GM21367 (cell line): ENCODE results near the gene HBA1.
"Not testable (repeated sequence)": the region's sequence is repeated elsewhere in the genome, so short reads cannot be mapped to it uniquely, and the experiment has no call there.

ENCODE experiments used
- ATAC-seq: cut with Tn5 transposase; IDR thresholded peaks from one replicate; pipeline ENCODE4 v1.9.1; 2021; ENCODE audit not compliant: unreplicated experiment

Gene HBA1

DNA sequence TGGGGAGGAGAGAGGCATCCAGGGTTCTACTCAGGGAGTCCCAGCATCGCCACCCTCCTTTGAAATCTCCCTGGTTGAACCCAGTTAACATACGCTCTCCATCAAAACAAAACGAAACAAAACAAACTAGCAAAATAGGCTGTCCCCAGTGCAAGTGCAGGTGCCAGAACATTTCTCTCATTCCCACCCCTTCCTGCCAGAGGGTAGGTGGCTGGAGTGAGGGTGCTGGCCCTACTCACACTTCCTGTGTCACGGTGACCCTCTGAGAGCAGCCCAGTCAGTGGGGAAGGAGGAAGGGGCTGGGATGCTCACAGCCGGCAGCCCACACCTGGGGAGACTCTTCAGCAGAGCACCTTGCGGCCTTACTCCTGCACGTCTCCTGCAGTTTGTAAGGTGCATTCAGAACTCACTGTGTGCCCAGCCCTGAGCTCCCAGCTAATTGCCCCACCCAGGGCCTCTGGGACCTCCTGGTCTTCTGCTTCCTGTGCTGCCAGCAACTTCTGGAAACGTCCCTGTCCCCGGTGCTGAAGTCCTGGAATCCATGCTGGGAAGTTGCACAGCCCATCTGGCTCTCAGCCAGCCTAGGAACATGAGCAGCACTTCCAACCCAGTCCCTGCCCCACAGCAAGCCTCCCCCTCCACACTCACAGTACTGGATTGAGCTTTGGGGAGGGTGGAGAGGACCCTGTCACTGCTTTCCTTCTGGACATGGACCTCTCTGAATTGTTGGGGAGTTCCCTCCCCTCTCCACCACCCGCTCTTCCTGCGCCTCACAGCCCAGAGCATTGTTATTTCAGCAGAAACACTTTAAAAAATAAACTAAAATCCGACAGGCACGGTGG, 2.3 kb upstream of the HBA1 start:
- ATAC-seq = not testable (repeated sequence)

DNA sequence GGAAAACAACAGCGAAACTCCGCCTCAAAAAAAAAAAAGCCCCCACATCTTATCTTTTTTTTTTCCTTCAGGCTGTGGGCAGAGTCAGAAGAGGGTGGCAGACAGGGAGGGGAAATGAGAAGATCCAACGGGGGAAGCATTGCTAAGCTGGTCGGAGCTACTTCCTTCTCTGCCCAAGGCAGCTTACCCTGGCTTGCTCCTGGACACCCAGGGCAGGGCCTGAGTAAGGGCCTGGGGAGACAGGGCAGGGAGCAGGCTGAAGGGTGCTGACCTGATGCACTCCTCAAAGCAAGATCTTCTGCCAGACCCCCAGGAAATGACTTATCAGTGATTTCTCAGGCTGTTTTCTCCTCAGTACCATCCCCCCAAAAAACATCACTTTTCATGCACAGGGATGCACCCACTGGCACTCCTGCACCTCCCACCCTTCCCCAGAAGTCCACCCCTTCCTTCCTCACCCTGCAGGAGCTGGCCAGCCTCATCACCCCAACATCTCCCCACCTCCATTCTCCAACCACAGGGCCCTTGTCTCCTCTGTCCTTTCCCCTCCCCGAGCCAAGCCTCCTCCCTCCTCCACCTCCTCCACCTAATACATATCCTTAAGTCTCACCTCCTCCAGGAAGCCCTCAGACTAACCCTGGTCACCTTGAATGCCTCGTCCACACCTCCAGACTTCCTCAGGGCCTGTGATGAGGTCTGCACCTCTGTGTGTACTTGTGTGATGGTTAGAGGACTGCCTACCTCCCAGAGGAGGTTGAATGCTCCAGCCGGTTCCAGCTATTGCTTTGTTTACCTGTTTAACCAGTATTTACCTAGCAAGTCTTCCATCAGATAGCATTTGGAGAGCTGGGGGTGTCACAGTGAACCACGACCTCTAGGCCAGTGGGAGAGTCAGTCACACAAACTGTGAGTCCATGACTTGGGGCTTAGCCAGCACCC, 1.2 kb upstream of the HBA1 start:
- no peak for ATAC-seq

DNA sequence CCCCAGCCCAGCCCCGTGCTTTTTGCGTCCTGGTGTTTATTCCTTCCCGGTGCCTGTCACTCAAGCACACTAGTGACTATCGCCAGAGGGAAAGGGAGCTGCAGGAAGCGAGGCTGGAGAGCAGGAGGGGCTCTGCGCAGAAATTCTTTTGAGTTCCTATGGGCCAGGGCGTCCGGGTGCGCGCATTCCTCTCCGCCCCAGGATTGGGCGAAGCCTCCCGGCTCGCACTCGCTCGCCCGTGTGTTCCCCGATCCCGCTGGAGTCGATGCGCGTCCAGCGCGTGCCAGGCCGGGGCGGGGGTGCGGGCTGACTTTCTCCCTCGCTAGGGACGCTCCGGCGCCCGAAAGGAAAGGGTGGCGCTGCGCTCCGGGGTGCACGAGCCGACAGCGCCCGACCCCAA, 474 bp upstream of the HBA1 start:
- ATAC-seq = not testable (repeated sequence)

DNA sequence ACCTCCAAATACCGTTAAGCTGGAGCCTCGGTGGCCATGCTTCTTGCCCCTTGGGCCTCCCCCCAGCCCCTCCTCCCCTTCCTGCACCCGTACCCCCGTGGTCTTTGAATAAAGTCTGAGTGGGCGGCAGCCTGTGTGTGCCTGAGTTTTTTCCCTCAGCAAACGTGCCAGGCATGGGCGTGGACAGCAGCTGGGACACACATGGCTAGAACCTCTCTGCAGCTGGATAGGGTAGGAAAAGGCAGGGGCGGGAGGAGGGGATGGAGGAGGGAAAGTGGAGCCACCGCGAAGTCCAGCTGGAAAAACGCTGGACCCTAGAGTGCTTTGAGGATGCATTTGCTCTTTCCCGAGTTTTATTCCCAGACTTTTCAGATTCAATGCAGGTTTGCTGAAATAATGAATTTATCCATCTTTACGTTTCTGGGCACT, 928 bp downstream of the HBA1 start:
- no peak for ATAC-seq

DNA sequence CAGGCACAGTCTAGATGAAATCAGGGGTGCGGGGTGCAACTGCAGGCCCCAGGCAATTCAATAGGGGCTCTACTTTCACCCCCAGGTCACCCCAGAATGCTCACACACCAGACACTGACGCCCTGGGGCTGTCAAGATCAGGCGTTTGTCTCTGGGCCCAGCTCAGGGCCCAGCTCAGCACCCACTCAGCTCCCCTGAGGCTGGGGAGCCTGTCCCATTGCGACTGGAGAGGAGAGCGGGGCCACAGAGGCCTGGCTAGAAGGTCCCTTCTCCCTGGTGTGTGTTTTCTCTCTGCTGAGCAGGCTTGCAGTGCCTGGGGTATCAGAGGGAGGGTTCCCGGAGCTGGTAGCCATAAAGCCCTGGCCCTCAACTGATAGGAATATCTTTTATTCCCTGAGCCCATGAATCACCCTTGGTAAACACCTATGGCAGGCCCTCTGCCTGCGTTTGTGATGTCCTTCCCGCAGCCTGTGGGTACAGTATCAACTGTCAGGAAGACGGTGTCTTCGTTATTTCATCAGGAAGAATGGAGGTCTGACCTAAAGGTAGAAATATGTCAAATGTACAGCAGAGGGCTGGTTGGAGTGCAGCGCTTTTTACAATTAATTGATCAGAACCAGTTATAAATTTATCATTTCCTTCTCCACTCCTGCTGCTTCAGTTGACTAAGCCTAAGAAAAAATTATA, 1.6 kb downstream of the HBA1 start:
- no peak for ATAC-seq

DNA sequence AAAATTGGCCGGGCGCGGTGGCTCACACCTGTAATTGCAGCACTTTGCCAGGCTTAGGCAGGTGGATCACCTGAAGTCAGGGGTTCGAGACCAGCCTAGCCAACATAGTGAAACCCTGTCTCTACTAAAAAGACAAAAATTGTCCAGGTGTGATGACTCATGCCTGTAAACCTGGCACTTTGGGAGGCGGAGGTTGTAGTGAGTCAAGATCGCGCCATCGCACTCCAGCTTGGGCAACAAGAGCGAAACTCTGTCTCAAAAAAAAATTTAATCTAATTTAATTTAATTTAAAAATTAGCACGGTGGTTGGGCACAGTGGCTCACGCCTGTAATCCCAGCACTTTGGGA, 2.2 kb downstream of the HBA1 start:
- ATAC-seq = no peak

DNA sequence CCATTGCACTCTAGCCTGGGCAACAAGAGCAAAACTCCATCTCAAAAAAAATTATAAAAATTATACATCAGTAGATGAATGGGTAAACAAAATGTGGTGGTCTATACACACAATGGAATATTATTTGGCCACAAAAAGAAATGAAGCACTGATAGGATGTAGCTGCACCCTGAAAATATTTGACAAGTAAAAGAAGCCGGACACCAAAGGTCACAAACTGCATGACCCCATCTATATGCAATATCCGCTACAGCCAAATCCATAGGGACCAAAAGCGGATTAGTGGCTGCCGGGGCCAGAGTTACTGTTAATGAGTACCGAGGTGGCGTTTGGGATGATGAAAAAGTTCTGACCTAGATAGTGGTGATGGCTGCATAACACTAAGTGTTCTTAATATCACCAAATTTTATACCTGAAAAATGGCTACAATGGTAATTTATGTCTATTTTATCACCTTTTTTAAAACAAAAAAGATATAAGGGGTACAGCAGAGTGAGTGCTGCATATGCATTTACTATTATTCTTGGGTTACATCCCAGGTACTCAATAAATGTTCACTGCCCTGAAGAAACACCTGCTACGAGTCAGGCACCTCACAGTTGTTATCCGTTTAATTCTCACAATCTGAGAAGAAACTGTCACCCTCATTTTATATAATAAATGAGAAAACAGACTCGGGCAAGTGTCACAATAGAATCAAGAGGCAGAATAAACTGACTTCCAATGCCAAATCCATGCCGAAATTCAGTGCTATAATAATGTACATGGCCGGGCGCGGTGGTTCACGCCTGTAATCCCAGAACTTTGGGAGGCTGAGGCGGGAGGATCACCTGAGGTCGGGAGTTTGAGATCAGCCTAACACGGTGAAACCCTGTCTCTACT, 3.0 kb downstream of the HBA1 start:
- ATAC-seq = no peak

DNA sequence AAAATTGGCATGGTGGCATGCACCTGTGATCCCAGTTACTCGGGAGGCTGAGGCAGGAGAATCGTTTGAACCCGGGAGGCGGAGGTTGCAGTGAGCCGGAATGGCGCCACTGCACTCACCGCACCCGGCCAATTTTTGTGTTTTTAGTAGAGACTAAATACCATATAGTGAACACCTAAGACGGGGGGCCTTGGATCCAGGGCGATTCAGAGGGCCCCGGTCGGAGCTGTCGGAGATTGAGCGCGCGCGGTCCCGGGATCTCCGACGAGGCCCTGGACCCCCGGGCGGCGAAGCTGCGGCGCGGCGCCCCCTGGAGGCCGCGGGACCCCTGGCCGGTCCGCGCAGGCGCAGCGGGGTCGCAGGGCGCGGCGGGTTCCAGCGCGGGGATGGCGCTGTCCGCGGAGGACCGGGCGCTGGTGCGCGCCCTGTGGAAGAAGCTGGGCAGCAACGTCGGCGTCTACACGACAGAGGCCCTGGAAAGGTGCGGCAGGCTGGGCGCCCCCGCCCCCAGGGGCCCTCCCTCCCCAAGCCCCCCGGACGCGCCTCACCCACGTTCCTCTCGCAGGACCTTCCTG, 3.7 kb downstream of the HBA1 start, which contains the start of gene HBQ1:
HBQ1 (plus strand) TSS at position 359 of the 575 bp plus-strand sequence; CDS start at position 387, 28 bp downstream.
- ATAC-seq = no peak

DNA sequence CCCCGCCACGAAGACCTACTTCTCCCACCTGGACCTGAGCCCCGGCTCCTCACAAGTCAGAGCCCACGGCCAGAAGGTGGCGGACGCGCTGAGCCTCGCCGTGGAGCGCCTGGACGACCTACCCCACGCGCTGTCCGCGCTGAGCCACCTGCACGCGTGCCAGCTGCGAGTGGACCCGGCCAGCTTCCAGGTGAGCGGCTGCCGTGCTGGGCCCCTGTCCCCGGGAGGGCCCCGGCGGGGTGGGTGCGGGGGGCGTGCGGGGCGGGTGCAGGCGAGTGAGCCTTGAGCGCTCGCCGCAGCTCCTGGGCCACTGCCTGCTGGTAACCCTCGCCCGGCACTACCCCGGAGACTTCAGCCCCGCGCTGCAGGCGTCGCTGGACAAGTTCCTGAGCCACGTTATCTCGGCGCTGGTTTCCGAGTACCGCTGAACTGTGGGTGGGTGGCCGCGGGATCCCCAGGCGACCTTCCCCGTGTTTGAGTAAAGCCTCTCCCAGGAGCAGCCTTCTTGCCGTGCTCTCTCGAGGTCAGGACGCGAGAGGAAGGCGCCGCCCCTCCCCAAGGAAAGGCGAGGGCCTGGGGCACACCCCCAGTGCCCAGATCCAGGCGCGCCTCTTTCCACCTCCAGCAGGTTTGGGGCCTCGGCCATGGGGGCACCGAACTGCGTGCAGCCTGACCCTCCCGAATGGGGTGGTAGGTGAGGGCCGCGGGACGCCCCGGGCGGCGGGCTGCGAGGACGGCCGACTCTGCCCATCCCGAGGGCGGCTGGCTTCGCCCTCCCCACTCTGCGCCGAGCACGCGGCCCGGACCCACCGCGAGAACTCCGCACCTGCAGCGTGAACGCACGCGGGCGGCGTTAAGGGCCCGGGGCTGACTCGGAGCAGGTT, 4.4 kb downstream of the HBA1 start:
- no peak for ATAC-seq

DNA sequence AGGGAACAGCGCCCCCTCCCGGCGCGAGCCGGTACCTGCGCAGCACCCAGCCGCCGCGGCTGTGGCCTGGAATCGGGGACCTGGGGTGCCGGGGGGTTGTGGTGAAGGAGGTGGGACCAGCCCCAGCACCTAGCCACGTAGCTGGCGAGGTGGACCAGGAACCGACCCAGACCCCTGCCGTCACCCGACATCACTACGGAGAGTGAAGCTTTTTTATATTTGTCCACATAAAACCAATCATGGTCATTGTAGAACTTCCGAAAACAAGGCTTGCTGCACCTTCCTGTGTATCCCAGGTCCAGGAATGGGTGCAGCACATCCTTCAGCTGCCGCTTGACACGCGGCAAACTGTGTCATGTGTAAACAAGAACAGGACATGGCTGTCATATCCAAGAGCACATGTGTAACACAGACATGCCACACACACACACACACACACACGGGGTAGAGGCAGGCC, 5.1 kb downstream of the HBA1 start:
- ATAC-seq = no peak

DNA sequence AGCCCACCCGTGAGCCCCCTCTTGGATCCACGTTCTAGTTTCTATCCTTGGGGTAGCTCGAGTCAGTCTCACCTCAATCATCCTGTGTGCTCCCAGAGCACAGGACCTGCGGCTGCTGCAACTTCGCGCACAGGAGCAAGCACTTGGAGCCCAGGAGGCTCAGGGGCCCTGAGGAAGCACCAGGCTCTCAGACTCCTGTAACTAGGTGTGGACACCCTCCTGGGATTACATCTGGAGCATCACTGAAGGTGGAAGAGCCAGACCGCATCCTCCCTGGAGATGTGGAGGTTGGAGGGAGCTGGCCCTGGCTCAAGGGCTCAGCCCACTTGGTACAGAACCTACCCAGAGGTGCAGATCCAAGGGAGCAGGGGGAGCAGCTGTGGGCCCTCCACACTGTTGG, 6.5 kb downstream of the HBA1 start:
- no peak for ATAC-seq

DNA sequence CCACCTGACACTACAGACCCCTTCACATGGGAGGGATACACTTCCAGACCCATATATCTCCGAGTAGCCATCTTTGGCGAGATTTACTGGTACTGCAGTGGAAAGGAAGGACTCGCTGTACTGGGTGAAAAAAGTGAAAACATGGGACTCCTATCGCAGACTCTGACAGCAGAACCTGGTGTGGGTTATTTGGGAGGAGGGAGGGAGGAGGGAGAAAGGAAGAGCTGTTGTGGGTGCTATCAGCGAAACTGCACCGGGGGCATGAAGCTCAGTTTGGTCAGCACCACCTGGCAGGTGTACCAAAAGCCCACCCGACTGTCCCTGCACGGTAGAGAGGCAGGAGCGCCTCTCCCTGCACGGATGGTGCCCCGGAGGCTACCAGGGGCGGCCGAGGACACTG, 8.7 kb downstream of the HBA1 start:
- ATAC-seq = no peak

DNA sequence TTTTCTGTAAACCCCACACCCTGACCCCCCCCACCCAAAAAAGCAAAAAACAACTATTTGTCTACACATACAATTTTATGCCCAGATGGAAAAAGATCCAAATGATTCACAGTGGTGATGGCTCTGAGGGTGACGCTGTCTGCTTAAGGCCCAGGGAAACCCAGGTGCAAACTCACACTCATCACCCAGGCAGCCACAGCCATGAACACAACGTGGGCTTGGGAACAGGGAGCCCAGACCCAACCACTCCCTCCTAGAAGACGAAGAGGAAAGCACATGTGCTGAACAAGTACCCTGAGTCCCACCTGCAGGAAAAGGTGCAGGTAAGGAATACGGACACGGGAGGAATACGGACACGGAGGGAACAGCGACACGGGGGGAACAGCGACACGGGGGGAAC, 9.2 kb downstream of the HBA1 start:
- no peak for ATAC-seq

DNA sequence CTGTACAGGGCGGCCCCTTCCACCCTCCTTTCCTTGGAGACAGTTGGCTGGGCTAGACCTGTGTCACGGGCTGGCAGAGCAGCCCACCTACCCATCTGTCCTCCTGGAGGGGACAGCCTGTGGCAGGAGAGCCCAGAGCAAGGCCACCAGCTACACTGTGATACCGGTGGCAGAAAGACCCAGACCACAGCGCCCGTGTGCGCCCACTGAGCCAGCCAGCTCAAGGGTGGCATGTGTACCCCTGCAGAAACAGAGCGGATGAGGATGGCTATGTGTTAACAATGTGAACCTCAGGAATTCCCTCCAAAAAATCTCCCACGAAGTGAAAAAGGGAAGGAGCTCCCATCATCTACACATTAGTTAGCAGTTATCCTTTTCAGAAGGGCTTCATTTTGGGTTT, 10.8 kb downstream of the HBA1 start:
- ATAC-seq = no peak

DNA sequence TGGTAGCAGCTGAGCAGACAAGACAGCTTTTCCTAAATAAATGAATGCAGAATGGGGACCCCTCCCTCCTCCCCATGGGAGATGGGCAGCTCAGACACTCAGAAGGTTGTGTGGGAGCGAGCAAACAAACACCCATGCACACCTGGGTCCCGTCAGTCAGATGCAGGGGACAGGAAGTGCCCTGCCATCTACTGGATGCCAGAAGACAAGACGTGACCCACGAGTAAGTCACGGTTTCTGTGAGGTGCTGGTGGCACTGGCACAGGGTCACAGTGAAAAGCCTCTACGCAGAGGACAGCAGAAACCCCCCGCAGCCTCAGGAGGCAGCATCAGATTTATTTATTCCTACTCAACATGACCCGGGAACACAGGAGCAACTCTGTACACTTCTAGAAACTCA, 12.2 kb downstream of the HBA1 start:
- ATAC-seq = no peak

DNA sequence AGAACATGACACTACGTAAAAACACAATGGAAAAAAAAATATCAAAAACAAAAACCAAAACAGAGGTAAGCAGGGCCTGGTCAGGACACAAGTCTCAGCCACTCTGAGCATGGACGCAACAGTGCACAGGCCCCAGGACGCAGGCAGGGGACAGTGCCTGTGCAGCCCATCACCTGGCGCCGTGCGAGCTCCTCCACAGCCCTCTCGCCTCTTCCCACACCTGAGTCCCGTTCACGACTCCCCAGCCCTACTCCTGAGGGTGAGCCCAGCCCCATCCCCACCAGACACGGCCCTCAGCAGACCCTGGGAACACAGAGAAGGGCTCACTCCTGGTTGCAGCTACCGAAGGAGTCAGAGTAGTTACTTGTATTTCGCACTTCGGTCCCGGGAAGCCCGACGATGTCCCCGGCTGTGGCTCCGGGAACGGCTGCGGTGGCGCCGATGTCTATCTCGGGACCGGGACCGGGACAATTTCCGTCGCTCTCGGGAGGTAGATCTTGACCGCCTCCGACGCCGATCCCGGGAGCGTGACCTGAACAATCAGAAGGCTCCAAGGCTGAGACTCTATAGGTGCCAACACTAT, 13.2 kb downstream of the HBA1 start:
- ATAC-seq = no peak

DNA sequence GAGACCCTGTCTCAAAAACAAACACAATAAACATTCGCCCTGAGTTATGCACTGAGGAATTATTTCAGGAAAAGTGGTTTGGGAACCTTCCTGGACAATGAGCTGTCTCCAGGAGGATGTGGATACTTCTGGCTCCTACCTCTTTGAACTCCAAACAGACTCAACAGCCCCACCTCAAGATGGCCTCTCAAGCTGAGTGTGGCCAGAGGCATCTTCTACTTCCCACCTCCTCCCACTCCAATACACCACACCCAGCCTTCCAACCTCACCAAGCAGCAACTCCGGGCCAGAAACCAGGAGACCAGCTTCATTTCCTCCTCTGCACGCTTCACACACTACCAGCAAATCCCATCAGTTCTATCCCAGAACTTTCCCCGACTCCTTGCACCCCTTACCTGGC, 15.4 kb downstream of the HBA1 start:
- ATAC-seq = no peak

DNA sequence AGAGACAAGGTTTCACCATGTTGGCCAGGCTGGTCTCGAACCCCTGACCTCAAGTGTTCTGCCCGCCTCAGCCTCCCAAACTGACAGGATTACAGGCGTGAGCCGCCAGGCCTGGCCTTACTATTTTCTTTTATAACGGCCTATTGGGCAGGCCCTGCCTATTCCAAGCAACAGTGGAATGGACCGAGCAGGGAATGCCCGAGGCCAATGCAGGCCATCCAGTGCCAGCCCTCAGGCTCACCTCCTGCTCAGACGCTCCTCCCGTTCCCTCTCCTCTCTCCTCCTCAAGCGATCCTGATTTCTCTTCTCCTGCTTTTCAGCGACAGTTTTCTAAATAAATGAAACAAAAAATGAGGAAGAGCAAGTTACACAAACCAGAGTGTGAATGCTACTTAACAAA, 16.2 kb downstream of the HBA1 start:
- ATAC-seq = no peak

DNA sequence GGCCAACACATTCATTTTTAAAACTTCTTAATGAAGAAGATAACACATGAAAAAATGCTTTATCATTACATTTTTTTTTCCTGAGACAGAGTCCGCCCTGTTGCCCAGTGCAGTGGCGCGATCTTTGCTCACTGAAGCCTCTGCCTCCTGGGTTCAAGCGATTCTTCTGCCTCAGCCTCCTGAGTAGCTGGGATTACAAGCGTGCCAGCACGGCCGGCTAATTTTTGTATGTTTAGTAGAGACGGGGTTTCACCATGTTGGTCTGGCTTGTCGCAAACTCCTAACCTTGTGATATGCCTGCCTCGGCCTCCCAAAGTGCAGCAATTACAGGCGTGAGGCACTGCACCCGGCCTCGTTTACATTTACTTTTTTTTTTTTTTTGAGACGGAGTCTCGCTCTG, 17.0 kb downstream of the HBA1 start:
- no peak for ATAC-seq
